ENCODE data around the gene TRIM21.

GRCh38 chr11:4393209-4393857 lies at the start of gene TRIM21:
- no peak for TF ChIP-seq CTCF (IDR thresholded peaks at IDR 0.05; ENCODE audit: insufficient read depth, low read length, poor library complexity, severe bottlenecking)
- no peak for TF ChIP-seq EZH2phosphoT487 (conservative IDR thresholded peaks at IDR 0.05; ENCODE audit: low read length)

Measured in SU-DHL-6 (cell line).